T-cell (primary cell): ENCODE data around the gene SLC6A6. TPM values are rescaled to one million over a fixed set of nuclear protein-coding genes. Genes with fewer than 3 reads are reported as not detected.

ENCODE experiments used
- ATAC-seq, 4 experiments: fragments of 200-7000 bp in 3 of 4; fragments of 150-1000 bp in 1 of 4; cut with Tn5 transposase; replicated peaks in 1 of 4; 1 replicate in 3 of 4; 2 replicates in 1 of 4; pipeline ENCODE4 v1.10.0; 2021; ENCODE audit warnings: moderate library complexity in 3 of 4, mild to moderate bottlenecking in 2 of 4, moderate number of reproducible peaks in 1 of 4
- CTCF ChIA-PET, 2 donors: fragments of 300-600 bp; sonication (Branson Sonifier 250); formaldehyde crosslinking; loops; one replicate each; lab custom pipeline; 2022; ENCODE audit warnings: antibody characterized with exemption in 2 of 2; lab: Charles Lee
- POLR2A ChIA-PET, 2 donors: fragments of 300-600 bp; sonication (Branson Sonifier 250); formaldehyde crosslinking; loops; one replicate each; lab custom pipeline; 2022; ENCODE audit warnings: antibody characterized with exemption in 2 of 2; lab: Charles Lee
- DNase-seq, 35 experiments: peaks; one replicate each; pipeline versions ENCODE4 v3.0.0 to v3.0.0-alpha.2; 2013 to 2023
- H3K27ac ChIP-seq: one replicate; pipeline ENCODE4 v1.5.1; 2013; ENCODE audit warnings: low read length
- H3K27me3 ChIP-seq, 2 experiments: replicated peaks in 1 of 2; 1 replicate in 1 of 2; 2 replicates in 1 of 2; pipeline versions ENCODE4 v1.6.1 to v1.7.0; 2013; ENCODE audit warnings: low read length in 1 of 2, mixed read lengths in 1 of 2; ENCODE audit not compliant: control insufficient read depth in 2 of 2, insufficient read depth in 2 of 2; ENCODE audit errors: extremely low read depth in 1 of 2
- H3K36me3 ChIP-seq, 2 donors: 1 replicate in 1 of 2; 2 replicates in 1 of 2; pipeline versions ENCODE4 v1.6.1 to v1.7.0; 2013; ENCODE audit warnings: low read length in 1 of 2; ENCODE audit not compliant: control insufficient read depth in 2 of 2, insufficient read depth in 1 of 2; ENCODE audit errors: extremely low read depth in 1 of 2
- H3K4me1 ChIP-seq, 2 experiments: 1 replicate in 1 of 2; 2 replicates in 1 of 2; pipeline versions ENCODE4 v1.6.1 to v1.7.0; 2013; ENCODE audit warnings: low read length in 2 of 2, mixed read lengths in 1 of 2; ENCODE audit not compliant: insufficient read depth in 2 of 2, control insufficient read depth in 1 of 2; ENCODE audit errors: extremely low read depth in 1 of 2
- H3K4me3 ChIP-seq, 2 donors: 1 replicate in 1 of 2; 2 replicates in 1 of 2; pipeline versions ENCODE4 v1.5.1 to v1.7.0; 2013; ENCODE audit warnings: mild to moderate bottlenecking in 2 of 2, low read length in 1 of 2, moderate library complexity in 1 of 2; ENCODE audit not compliant: control insufficient read depth in 1 of 2; ENCODE audit errors: extremely low read depth in 1 of 2
- H3K9me3 ChIP-seq: 2 replicates; pipeline ENCODE4 v1.7.0; 2013
- H3K27ac Mint-ChIP-seq, 2 donors: one replicate each; pipeline ENCODE4 v1.8.0; 2020 to 2021; ENCODE audit warnings: mild to moderate bottlenecking in 2 of 2, mixed read lengths in 2 of 2
- H3K27me3 Mint-ChIP-seq, 2 donors: one replicate each; pipeline ENCODE4 v1.8.0; 2021 to 2022; ENCODE audit warnings: mixed read lengths in 2 of 2
- H3K36me3 Mint-ChIP-seq: one replicate; pipeline ENCODE4 v1.8.0; 2021; ENCODE audit warnings: mixed read lengths
- H3K4me1 Mint-ChIP-seq, 3 donors: one replicate each; pipeline ENCODE4 v1.8.0; 2020 to 2022; ENCODE audit warnings: mixed read lengths in 3 of 3, mild to moderate bottlenecking in 1 of 3
- H3K4me3 Mint-ChIP-seq, 3 donors: one replicate each; pipeline ENCODE4 v1.8.0; 2020 to 2022; ENCODE audit warnings: mild to moderate bottlenecking in 3 of 3, mixed read lengths in 3 of 3, moderate library complexity in 3 of 3
- H3K9me3 Mint-ChIP-seq, 3 donors: one replicate each; pipeline ENCODE4 v1.8.0; 2020 to 2022; ENCODE audit warnings: mixed read lengths in 3 of 3
- WGBS: methylation state at CpG from one replicate; pipeline ENCODE4 v1.1.5; 2013; ENCODE audit warnings: missing lambda C conversion rate; ENCODE audit not compliant: insufficient coverage; 5-methylcytosine and 5-hydroxymethylcytosine counted together
- total RNA-seq, 35 experiments: library from RNA in 6 of 35; stranded (reverse) in 6 of 35; fragments of 120-200 nt in 1 of 35; gene quantifications; one replicate each; pipeline versions ENCODE4 v1.2.1 to v1.2.4 and lab custom pipeline; 2013 to 2026

SLC6A6 gene
- total RNA-seq, 5 donors from 2014 or later (not counting 1 experiment from before 2014, with no cell fraction given) = 49.3 to 72.5 (median 63.6) TPM

- Histone ChIP-seq H3K27ac (no peak overlapping the region), H3K4me1 (no peaks in the 10 kb centered on the region), H3K9me3 (no peaks in the 10 kb centered on the region), H3K4me3 (no peak overlapping the region), H3K36me3 (peaks cover 18 to 78% of the 10 kb centered on the region in 2 donors), H3K27me3 (no peaks in the 10 kb centered on the region)
- Mint-ChIP-seq H3K27ac (no peak overlapping the region), H3K36me3 (peaks cover 49% of the 10 kb centered on the region), H3K4me3 (no peak overlapping the region), H3K9me3 (no peaks in the 10 kb centered on the region), H3K27me3 (no peaks in the 10 kb centered on the region), H3K4me1 (no peaks in the 10 kb centered on the region)
- ATAC-seq = no peak
- WGBS = 97% methylated on average over 10 of the region's 13 CpGs
- CTCF ChIA-PET = interaction anchor here (0.5 to 0.6 kb wide), 2 partner anchors 73 to 352 kb away, joined by 3 to 6 read pairs; no protein-coding TSS in a partner anchor
- POLR2A ChIA-PET = no interaction called here
- DNase-seq = no peak
Observed at GRCh38 chr3:14474363-14475081, 72.1 kb downstream of the SLC6A6 start.

GRCh38 chr3:14475621-14476020 is 73.2 kb downstream of the SLC6A6 start:
- ATAC-seq (no peak), DNase-seq (no peak)
- H3K27ac Mint-ChIP-seq = no peak overlapping the region
- ChIA-PET CTCF (no interaction called here), POLR2A (interaction anchor here in 1 of 2 donors (0.6 kb wide), 1 partner anchor 520 kb away, joined by 4 read pairs; no protein-coding TSS in a partner anchor)
- H3K9me3 Mint-ChIP-seq = no peaks in the 10 kb centered on the region
- H3K4me1 ChIP-seq = no peaks in the 10 kb centered on the region
- H3K4me3 ChIP-seq = no peak overlapping the region
- H3K27me3 ChIP-seq = no peaks in the 10 kb centered on the region
- H3K9me3 ChIP-seq = no peaks in the 10 kb centered on the region
- H3K27ac ChIP-seq = no peak overlapping the region
- no peaks in the 10 kb centered on the region for H3K4me1 Mint-ChIP-seq
- 95% methylated on average over 6 of the region's 7 CpGs for WGBS
- peaks cover 18 to 85% of the 10 kb centered on the region in 2 donors for H3K36me3 ChIP-seq
- peaks cover 60% of the 10 kb centered on the region for H3K36me3 Mint-ChIP-seq
- H3K27me3 Mint-ChIP-seq = no peaks in the 10 kb centered on the region
- H3K4me3 Mint-ChIP-seq = no peak overlapping the region

GRCh38 chr3:14476583-14477265 is 74.3 kb downstream of the SLC6A6 start:
- Histone ChIP-seq H3K9me3 (no peaks in the 10 kb centered on the region), H3K36me3 (peaks cover 17 to 86% of the 10 kb centered on the region in 2 donors), H3K4me3 (no peak overlapping the region), H3K27me3 (no peaks in the 10 kb centered on the region), H3K4me1 (no peaks in the 10 kb centered on the region), H3K27ac (no peak overlapping the region)
- DNase-seq = no peak
- Mint-ChIP-seq H3K27me3 (no peaks in the 10 kb centered on the region), H3K36me3 (peaks cover 64% of the 10 kb centered on the region), H3K27ac (peak overlapping the region in 1 of 2 donors; percentile 55), H3K9me3 (no peaks in the 10 kb centered on the region), H3K4me3 (no peak overlapping the region), H3K4me1 (no peaks in the 10 kb centered on the region)
- 100% methylated on average over 6 of the region's 13 CpGs for WGBS
- ChIA-PET CTCF (no interaction called here), POLR2A (no interaction called here)
- ATAC-seq = no peak

GRCh38 chr3:14477311-14477935 is 75.0 kb downstream of the SLC6A6 start:
- Mint-ChIP-seq H3K4me3 (no peak overlapping the region), H3K4me1 (no peaks in the 10 kb centered on the region), H3K27ac (no peak overlapping the region), H3K9me3 (no peaks in the 10 kb centered on the region), H3K27me3 (no peaks in the 10 kb centered on the region), H3K36me3 (peaks cover 67% of the 10 kb centered on the region)
- WGBS = 100% methylated on average over 2 of the region's 11 CpGs
- Histone ChIP-seq H3K27me3 (no peaks in the 10 kb centered on the region), H3K36me3 (peaks cover 13 to 87% of the 10 kb centered on the region in 2 donors), H3K4me3 (no peak overlapping the region), H3K4me1 (no peaks in the 10 kb centered on the region), H3K9me3 (no peaks in the 10 kb centered on the region), H3K27ac (no peak overlapping the region)
- ChIA-PET CTCF (no interaction called here), POLR2A (no interaction called here)
- no peak for DNase-seq
- ATAC-seq = no peak

- Histone ChIP-seq H3K9me3 (no peaks in the 10 kb centered on the region), H3K36me3 (peaks cover 5 to 87% of the 10 kb centered on the region in 2 donors), H3K27me3 (no peaks in the 10 kb centered on the region), H3K4me1 (no peaks in the 10 kb centered on the region), H3K27ac (no peak overlapping the region), H3K4me3 (no peak overlapping the region)
- no peak overlapping the region for H3K27ac Mint-ChIP-seq
- peaks cover 65% of the 10 kb centered on the region for H3K36me3 Mint-ChIP-seq
- no peaks in the 10 kb centered on the region for H3K27me3 Mint-ChIP-seq
- POLR2A ChIA-PET = no interaction called here
- no peaks in the 10 kb centered on the region for H3K4me1 Mint-ChIP-seq
- no peaks in the 10 kb centered on the region for H3K9me3 Mint-ChIP-seq
- ATAC-seq (no peak), DNase-seq (no peak)
- CTCF ChIA-PET = interaction anchor here in 1 of 2 donors (0.6 kb wide), 1 partner anchor 55 kb away, joined by 3 read pairs; no protein-coding TSS in a partner anchor
- H3K4me3 Mint-ChIP-seq = no peak overlapping the region
- WGBS = 100% methylated on average over 5 of the region's 8 CpGs
Observed at GRCh38 chr3:14478956-14479550, 76.6 kb downstream of the SLC6A6 start.

GRCh38 chr3:14479591-14479990 is 77.2 kb downstream of the SLC6A6 start:
- Histone ChIP-seq H3K27me3 (no peaks in the 10 kb centered on the region), H3K36me3 (peaks cover 5 to 88% of the 10 kb centered on the region in 2 donors), H3K9me3 (no peaks in the 10 kb centered on the region), H3K27ac (no peak overlapping the region), H3K4me1 (no peaks in the 10 kb centered on the region), H3K4me3 (no peak overlapping the region)
- H3K36me3 Mint-ChIP-seq = peaks cover 65% of the 10 kb centered on the region
- H3K27ac Mint-ChIP-seq = no peak overlapping the region
- 98% methylated on average over 6 of the region's 6 CpGs for WGBS
- H3K9me3 Mint-ChIP-seq = no peaks in the 10 kb centered on the region
- ATAC-seq (no peak), DNase-seq (no peak)
- no peak overlapping the region for H3K4me3 Mint-ChIP-seq
- POLR2A ChIA-PET = no interaction called here
- CTCF ChIA-PET = no interaction called here
- H3K27me3 Mint-ChIP-seq = no peaks in the 10 kb centered on the region
- no peaks in the 10 kb centered on the region for H3K4me1 Mint-ChIP-seq
